WI38 (cell line): ENCODE data around the gene OPTN.
"Not testable (repeated sequence)": the region's sequence is repeated elsewhere in the genome, so short reads cannot be mapped to it uniquely, and the experiment has no call there.

Experiments
- H3K4me3 ChIP-seq: 2 replicates; pipeline ENCODE4 v1.5.1; 2011; ENCODE audit warnings: low read depth, mild to moderate bottlenecking, control low read depth, low read length
- CTCF ChIP-seq: IDR thresholded peaks from 2 replicates; pipeline ENCODE4 v1.5.1; 2012; ENCODE audit warnings: low read depth, mild to moderate bottlenecking, control low read depth, low read length

The OPTN gene

DNA sequence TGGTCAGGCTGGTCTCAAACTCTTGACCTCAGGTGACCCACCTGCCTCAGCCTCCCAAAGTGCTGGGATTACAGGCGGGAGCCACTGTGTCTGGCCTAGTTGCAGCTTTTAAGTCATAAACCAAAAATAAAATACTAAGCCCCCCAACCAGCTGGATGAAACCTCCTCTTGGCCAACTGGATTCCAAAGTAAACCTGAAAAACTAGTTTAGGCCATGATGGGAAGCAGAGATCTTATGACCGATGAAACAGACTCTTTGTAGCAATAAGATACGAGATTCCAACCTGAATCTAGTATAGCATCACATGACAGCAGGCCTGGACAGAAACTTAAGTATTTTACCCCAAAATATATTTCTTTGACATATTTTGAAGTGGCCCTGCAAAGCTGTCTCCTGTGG lies 52.3 kb downstream of the OPTN start:
- TF ChIP-seq CTCF: no peak
- no peak overlapping the region for H3K4me3 ChIP-seq

DNA sequence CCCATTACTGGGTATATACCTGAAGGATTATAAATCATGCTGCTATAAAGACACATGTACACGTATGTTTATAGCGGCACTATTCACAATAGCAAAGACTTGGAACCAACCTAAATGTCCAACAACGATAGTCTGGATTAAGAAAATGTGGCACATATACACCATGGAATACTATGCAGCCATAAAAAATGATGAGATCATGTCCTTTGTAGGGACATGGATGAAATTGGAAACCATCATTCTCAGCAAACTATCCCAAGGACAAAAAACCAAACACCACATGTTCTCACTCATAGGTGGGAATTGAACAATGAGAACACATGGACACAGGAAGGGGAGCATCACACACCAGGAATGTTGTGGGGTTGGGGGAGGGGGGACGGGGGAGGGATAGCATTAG lies 55.9 kb downstream of the OPTN start:
- H3K4me3 ChIP-seq: not testable (repeated sequence)

DNA sequence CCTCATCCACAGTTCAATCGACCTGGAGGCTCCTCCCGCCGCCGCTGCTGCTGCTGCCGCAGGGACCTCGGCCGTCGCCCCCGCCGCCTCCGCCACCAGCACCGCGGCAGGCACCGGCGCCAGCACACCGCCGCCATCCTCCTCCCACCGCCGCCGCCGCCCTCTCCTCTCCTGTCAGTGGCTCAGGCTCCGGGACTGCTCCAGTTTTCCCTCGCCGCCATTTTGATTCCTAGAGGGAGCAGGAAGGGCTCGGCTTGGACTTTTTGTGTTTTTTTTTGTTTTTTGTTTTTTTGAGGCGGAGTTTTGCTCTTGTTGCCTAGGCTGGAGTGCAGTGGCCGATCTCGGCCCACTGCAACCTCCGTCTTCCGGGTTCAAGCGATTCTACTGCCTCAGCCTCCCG lies 58.4 kb downstream of the OPTN start:
- TF ChIP-seq CTCF: no peak
- H3K4me3 ChIP-seq: no peak overlapping the region

DNA sequence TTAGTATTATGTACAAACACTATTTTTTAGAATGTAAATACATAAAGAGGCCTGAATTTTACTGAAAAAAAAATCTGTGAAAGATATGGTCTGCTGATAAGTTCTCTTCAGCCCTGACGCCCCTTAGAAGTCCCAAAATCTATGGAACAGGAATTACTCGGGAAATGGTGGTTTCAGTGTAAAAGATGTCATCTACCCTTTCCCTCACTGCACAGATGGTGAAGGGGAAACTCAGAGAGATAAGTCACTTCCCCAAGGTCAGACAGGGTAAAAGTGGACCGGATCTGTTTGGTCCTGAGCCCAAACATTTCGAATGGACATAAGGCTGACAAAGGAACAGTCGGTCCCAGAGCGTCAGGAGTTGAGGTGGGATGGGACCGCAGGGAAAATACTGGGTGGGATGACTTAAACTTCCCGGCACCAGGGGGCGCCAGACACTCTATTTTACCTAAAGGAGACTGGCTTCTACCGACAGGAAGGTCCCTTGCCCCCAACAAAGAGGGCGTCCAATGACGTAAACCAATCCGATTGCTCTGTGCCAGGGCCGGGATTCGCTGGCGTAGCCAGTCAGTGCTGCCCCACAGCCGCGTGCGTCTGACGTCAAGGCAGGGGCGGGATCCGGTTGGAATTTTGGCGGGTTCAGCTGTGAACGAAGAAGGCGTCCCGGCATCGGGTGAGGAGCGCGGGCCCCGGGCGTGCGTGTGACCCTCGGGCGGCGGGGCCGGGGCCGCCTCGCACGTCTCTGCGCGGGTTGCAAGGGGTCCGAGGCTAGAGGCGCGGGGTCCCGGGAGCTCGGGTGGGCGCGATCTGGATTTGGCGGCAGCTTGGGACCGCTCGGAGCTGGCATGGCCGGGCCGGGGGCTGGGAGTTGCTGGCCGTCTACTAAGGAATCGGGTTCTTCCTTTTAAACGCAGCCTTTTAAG lies 61.2 kb downstream of the OPTN start, which contains the start of gene MCM10:
TSS of gene MCM10 (plus strand) at position 625 of the 923 bp plus-strand sequence. CDS start 2,645 bp downstream, outside the sequence.
- TF ChIP-seq CTCF: peak; percentile 71
- peak within 1 kb of the TSS; percentile 66 for H3K4me3 ChIP-seq

DNA sequence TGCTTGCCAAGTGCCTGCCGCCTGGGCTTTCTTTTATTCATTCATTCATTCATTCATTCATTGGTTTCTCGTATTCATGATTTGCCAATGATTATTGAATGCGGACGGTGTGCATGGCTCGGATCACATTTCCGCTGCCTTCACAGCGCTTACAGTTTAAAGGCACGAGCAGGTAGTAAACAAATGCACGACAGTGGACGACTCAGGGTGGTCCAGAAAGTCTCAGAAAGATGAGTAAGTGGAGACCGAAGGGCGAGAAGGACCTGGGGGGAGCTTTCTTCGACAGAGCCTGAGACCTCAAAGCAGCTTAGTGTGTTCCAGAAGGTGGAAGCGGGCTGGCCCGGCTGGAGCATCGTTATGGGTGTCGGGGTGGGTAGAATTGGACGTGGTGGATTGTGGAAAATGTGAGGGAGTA lies 61.9 kb downstream of the OPTN start:
- peak overlapping the region; percentile 66 for H3K4me3 ChIP-seq
- TF ChIP-seq CTCF: no peak

DNA sequence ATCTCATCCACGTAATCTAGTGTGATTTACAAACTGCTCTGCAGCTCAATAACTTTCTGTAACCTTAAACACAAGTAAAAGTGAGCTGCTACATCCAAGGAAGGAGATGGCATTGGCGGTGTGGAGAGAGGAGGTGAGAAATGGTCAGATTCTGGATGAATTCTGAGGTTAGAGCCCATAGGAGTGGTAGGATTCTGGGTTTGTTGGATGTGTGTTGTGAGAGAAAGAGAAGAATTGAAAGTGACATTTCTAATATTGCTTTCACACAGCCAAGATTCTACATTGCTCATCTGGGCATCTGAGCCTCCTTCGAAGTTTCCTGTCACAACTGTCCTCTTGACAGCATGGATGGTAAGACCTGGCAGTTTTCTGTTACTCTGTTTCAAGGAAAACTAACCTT lies 63.9 kb downstream of the OPTN start:
- no peak overlapping the region for H3K4me3 ChIP-seq
- no peak for TF ChIP-seq CTCF

- no peak overlapping the region for H3K4me3 ChIP-seq
- no peak for TF ChIP-seq CTCF
These were observed 65.2 kb downstream of the OPTN start for GRCh38 chr10:13165177-13165576.
